ENCODE data around the gene MLX. TPM values are rescaled to one million over a fixed set of nuclear protein-coding genes. Genes with fewer than 3 reads are reported as not detected.
A peak's percentile ranks its signal among the peaks of the same experiment; 100 is the strongest.
"Not testable (repeated sequence)": the region's sequence is repeated elsewhere in the genome, so short reads cannot be mapped to it uniquely, and the experiment has no call there.

Gene MLX
- total and polyA plus RNA-seq, 12 donors: 34.2 to 95.0 (median 47.1) TPM

- Histone ChIP-seq H3K4me3 (no peak overlapping the region), H3K27me3 (no peaks in the 10 kb centered on the region), H3K27ac (no peak overlapping the region), H3K9me3 (replicated peaks in 1 of 3) (no peaks in the 10 kb centered on the region), H3K4me1 (replicated peaks in 1 of 2) (peaks cover 6 to 12% of the 10 kb centered on the region in 2 donors), H3K36me3 (replicated peaks in 1 of 2) (peaks cover 0 to 49% of the 10 kb centered on the region in 2 donors)
- TF ChIP-seq CTCF (IDR thresholded peaks at IDR 0.05) (no peak), POLR2A (IDR thresholded peaks at IDR 0.05) (no peak)
- no peak for DNase-seq
- WGBS, 4 donors: 77 to 80% (median 78%) methylated on average over 13 to 17 of the region's 17 CpGs
- intact Hi-C loops (cut with DNase I): no loop called here
Observed at GRCh38 chr17:42541041-42541833, 25.7 kb upstream of the MLX start.

- DNase-seq: peak in 1 of 7 donors; percentile 25
- Histone ChIP-seq H3K27me3 (no peaks in the 10 kb centered on the region), H3K36me3 (replicated peaks in 1 of 2) (peaks cover 0 to 45% of the 10 kb centered on the region in 2 donors), H3K27ac (no peak overlapping the region), H3K9me3 (replicated peaks in 1 of 3) (no peaks in the 10 kb centered on the region), H3K4me3 (no peak overlapping the region), H3K4me1 (replicated peaks in 1 of 2) (peaks cover 5 to 6% of the 10 kb centered on the region in 2 donors)
- TF ChIP-seq CTCF (IDR thresholded peaks at IDR 0.05) (no peak), POLR2A (IDR thresholded peaks at IDR 0.05) (no peak)
- intact Hi-C loops (cut with DNase I): no loop called here
- 93 to 97% (median 94%) methylated on average over 15 to 39 of the region's 39 CpGs for WGBS, 4 donors
Observed at GRCh38 chr17:42543190-42544079, 23.5 kb upstream of the MLX start.

- Histone ChIP-seq H3K27me3 (no peaks in the 10 kb centered on the region), H3K4me3 (no peak overlapping the region), H3K36me3 (replicated peaks in 1 of 2) (peaks cover 0 to 31% of the 10 kb centered on the region in 2 donors), H3K4me1 (replicated peaks in 1 of 2) (peaks cover 8 to 10% of the 10 kb centered on the region in 2 donors), H3K27ac (no peak overlapping the region), H3K9me3 (replicated peaks in 1 of 3) (no peaks in the 10 kb centered on the region)
- 55 to 73% (median 68%) methylated on average over 8 of the region's 8 CpGs for WGBS, 4 donors
- intact Hi-C loops (cut with DNase I): no loop called here
- DNase-seq: no peak
- no peak for TF ChIP-seq CTCF (IDR thresholded peaks at IDR 0.05)
- TF ChIP-seq POLR2A (IDR thresholded peaks at IDR 0.05): no peak
Observed at GRCh38 chr17:42544874-42545283, 22.0 kb upstream of the MLX start.

- H3K27ac ChIP-seq; intact Hi-C loops (cut with DNase I); H3K9me3 ChIP-seq (replicated peaks in 1 of 3); H3K27me3 ChIP-seq; DNase-seq; H3K4me3 ChIP-seq: not testable (repeated sequence)
- WGBS, 4 donors: 84 to 89% (median 88%) methylated on average over 8 to 9 of the region's 9 CpGs
- peaks cover 8 to 10% of the 10 kb centered on the region in 2 donors for H3K4me1 ChIP-seq (replicated peaks in 1 of 2)
- peaks cover 0 to 28% of the 10 kb centered on the region in 2 donors for H3K36me3 ChIP-seq (replicated peaks in 1 of 2)
Observed at GRCh38 chr17:42545755-42546505, 21.0 kb upstream of the MLX start.
